Activated CD4-positive, alpha-beta T cell treated with anti-CD3 and anti-CD28 coated beads for 24 hours (primary cell): ENCODE results near the gene SPDYE4.
"Not testable (repeated sequence)": the region's sequence is repeated elsewhere in the genome, so short reads cannot be mapped to it uniquely, and the experiment has no call there.

Experiments
- DNase-seq, 2 donors: peaks; one replicate each; pipeline ENCODE4 v3.0.0-alpha.2; 2020; ENCODE audit warnings: low read depth in 2 of 2

The SPDYE4 gene

GRCh38 chr17:8758137-8758596 lies at the start of gene SPDYE4:
TSS of gene SPDYE4 (minus strand) at chr17:8758546. CDS start at chr17:8758382, 164 bp downstream.
- DNase-seq = no peak

GRCh38 chr17:8806926-8807550 lies 48.7 kb upstream of the SPDYE4 start:
- no peak for DNase-seq

- no peak for DNase-seq
Measured at GRCh38 chr17:8806253-8806925, 48.0 kb upstream of the SPDYE4 start.

GRCh38 chr17:8805396-8805795 lies 47.0 kb upstream of the SPDYE4 start:
- not testable (repeated sequence) for DNase-seq

GRCh38 chr17:8803531-8804420 lies 45.4 kb upstream of the SPDYE4 start:
- no peak for DNase-seq

- DNase-seq = no peak
Measured at GRCh38 chr17:8801135-8801840, 42.9 kb upstream of the SPDYE4 start.

GRCh38 chr17:8800656-8801055 lies 42.3 kb upstream of the SPDYE4 start:
- no peak for DNase-seq

GRCh38 chr17:8799570-8800212 lies 41.3 kb upstream of the SPDYE4 start:
- no peak for DNase-seq

GRCh38 chr17:8798846-8799569 lies 40.7 kb upstream of the SPDYE4 start, which contains the start of gene MFSD6L:
TSS of gene MFSD6L (minus strand) at chr17:8799365. CDS start at chr17:8799120, 245 bp downstream.
- no peak for DNase-seq

GRCh38 chr17:8798176-8798845 lies 40.0 kb upstream of the SPDYE4 start:
- DNase-seq = no peak

GRCh38 chr17:8797621-8798175 lies 39.4 kb upstream of the SPDYE4 start:
- no peak for DNase-seq

- no peak for DNase-seq
Measured at GRCh38 chr17:8794636-8795035, 36.3 kb upstream of the SPDYE4 start.

GRCh38 chr17:8793649-8794048 lies 35.3 kb upstream of the SPDYE4 start:
- no peak for DNase-seq

GRCh38 chr17:8792646-8793045 lies 34.3 kb upstream of the SPDYE4 start:
- no peak for DNase-seq

- DNase-seq = no peak
Measured at GRCh38 chr17:8791910-8792270, 33.5 kb upstream of the SPDYE4 start.

- no peak for DNase-seq
Measured at GRCh38 chr17:8791248-8791909, 33.0 kb upstream of the SPDYE4 start.

- DNase-seq = no peak
Measured at GRCh38 chr17:8789743-8790142, 31.4 kb upstream of the SPDYE4 start.

GRCh38 chr17:8788998-8789397 lies 30.7 kb upstream of the SPDYE4 start:
- no peak for DNase-seq
